Measurements from ENCODE around the gene FOXA3. TPM values are rescaled to one million over a fixed set of nuclear protein-coding genes. Genes with fewer than 3 reads are reported as not detected.

FOXA3 gene
- total and polyA plus RNA-seq, 2 donors (not counting 3 experiments of a cell fraction or from before 2014, with no cell fraction given): 0.06 TPM; not detected in 1

DNA sequence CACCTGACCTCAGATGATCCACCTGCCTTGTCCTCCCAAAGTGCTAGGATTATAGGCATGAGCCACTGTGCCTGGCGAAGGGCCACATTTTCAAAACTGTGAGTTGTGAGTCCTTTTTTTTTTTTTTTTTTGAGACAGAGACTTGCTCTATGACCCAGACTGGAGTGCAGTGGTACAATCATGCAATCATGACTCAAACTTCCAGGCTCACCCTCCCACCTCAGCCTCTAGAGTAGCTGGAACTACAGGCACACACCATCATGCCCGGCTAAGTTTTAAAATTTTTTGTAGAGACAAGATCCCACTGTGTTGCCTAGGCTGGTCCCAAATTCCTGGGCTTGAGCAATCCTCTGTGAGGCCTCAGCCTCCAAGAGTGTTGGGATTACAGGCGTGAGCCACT lies 42.1 kb downstream of the FOXA3 start:
- ChIA-PET POLR2A (no interaction called here), CTCF (no interaction called here)
- Histone ChIP-seq H3K9me3 (replicated peaks; ENCODE audit: control insufficient read depth, insufficient read depth, low read length) (no peaks in the 10 kb centered on the region), H3K27me3 (ENCODE audit: control insufficient read depth in 2 of 2, insufficient read depth in 2 of 2, low read length in 2 of 2) (no peaks in the 10 kb centered on the region), H3K4me3 (replicated peaks in 1 of 3; ENCODE audit: insufficient read depth in 1 of 3, low read depth in 1 of 3, low read length in 3 of 3) (no peak overlapping the region), H4K20me1 (replicated peaks; ENCODE audit: control insufficient read depth, extremely low read depth, insufficient read depth, low read length) (no peaks in the 10 kb centered on the region), H3K4me2 (ENCODE audit: insufficient read depth, low read length) (no peak overlapping the region), H3K9me1 (replicated peaks; ENCODE audit: control insufficient read depth, extremely low read depth, insufficient read depth, low read length) (no peaks in the 10 kb centered on the region), H3K27ac (ENCODE audit: insufficient read depth, low read depth, low read length) (no peak overlapping the region), H3K79me2 (ENCODE audit: control insufficient read depth, insufficient read depth, low read length) (no peaks in the 10 kb centered on the region), H3K36me3 (ENCODE audit: control insufficient read depth in 2 of 2, extremely low read depth in 1 of 2, insufficient read depth in 2 of 2, low read length in 2 of 2) (no peaks in the 10 kb centered on the region), H3K4me1 (ENCODE audit: control insufficient read depth, extremely low read depth, insufficient read depth, low read length) (peaks cover 7% of the 10 kb centered on the region), H3K9ac (replicated peaks; ENCODE audit: extremely low read depth, insufficient read depth, low read length) (no peak overlapping the region), H2AFZ (ENCODE audit: low read depth, low read length) (no peak overlapping the region)
- no peak for DNase-seq (ENCODE audit: low read depth, low spot score)
- no TSS peak for BruUV-seq (replicated peaks)
- dilution Hi-C loops (cut with MboI; ENCODE audit: extremely low pct_ligation_motif_present, low sequenced_read_pairs): no loop called here
- TF ChIP-seq, protein P1, sequence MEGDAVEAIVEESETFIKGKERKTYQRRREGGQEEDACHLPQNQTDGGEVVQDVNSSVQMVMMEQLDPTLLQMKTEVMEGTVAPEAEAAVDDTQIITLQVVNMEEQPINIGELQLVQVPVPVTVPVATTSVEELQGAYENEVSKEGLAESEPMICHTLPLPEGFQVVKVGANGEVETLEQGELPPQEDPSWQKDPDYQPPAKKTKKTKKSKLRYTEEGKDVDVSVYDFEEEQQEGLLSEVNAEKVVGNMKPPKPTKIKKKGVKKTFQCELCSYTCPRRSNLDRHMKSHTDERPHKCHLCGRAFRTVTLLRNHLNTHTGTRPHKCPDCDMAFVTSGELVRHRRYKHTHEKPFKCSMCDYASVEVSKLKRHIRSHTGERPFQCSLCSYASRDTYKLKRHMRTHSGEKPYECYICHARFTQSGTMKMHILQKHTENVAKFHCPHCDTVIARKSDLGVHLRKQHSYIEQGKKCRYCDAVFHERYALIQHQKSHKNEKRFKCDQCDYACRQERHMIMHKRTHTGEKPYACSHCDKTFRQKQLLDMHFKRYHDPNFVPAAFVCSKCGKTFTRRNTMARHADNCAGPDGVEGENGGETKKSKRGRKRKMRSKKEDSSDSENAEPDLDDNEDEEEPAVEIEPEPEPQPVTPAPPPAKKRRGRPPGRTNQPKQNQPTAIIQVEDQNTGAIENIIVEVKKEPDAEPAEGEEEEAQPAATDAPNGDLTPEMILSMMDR (IDR thresholded peaks at IDR 0.05; ENCODE audit: extremely low read depth in 1 of 2, insufficient read depth in 1 of 2, low read depth in 1 of 2, low read length in 2 of 2): no peak
- TF ChIP-seq JUN (IDR thresholded peaks at IDR 0.05; ENCODE audit: borderline replicate concordance, insufficient read depth, insufficient read length, low read depth): no peak
- TF ChIP-seq, protein P2, sequence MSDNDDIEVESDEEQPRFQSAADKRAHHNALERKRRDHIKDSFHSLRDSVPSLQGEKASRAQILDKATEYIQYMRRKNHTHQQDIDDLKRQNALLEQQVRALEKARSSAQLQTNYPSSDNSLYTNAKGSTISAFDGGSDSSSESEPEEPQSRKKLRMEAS (IDR thresholded peaks at IDR 0.05; ENCODE audit: insufficient read depth, insufficient read length): no peak
- no peak for TF ChIP-seq FOS (IDR thresholded peaks at IDR 0.05; ENCODE audit: borderline replicate concordance, insufficient read depth, low read length)
- no peak for TF ChIP-seq GATA2 (IDR thresholded peaks at IDR 0.05; ENCODE audit: insufficient read depth, insufficient read length, low read depth, low read length)
- no peak for TF ChIP-seq POLR2A (IDR thresholded peaks at IDR 0.05; ENCODE audit: low read depth, low read length)
- no peak for TF ChIP-seq MYC (IDR thresholded peaks at IDR 0.05; ENCODE audit: low read depth, low read length)
- TF ChIP-seq EZH2 (IDR thresholded peaks at IDR 0.05; ENCODE audit: borderline replicate concordance, low read depth, low read length, severe bottlenecking): no peak
- no peak for TF ChIP-seq POLR2AphosphoS5 (IDR thresholded peaks at IDR 0.05; ENCODE audit: insufficient read depth, low read depth, low read length)
- no peak for FAIRE-seq
- intact Hi-C loops (cut with micrococcal nuclease): no loop called here
